Limb (tissue), 2 donors: Measurements from ENCODE around the gene LSAMP.
A peak's percentile ranks its signal among the peaks of the same experiment; 100 is the strongest.
"Not testable (repeated sequence)": the region's sequence is repeated elsewhere in the genome, so short reads cannot be mapped to it uniquely, and the experiment has no call there.

Experiments used
- DNase-seq, 2 donors: peaks; one replicate each; pipeline ENCODE4 v3.0.0-alpha.2; 2016; ENCODE audit errors: extremely low spot score in 2 of 2

LSAMP gene

GRCh38 chr3:116242825-116243224 is 202.5 kb downstream of the LSAMP start:
- DNase-seq, result no peak

- no peak for DNase-seq
Observed at GRCh38 chr3:116241677-116242076, 203.6 kb downstream of the LSAMP start.

GRCh38 chr3:116240261-116240660 is 205.0 kb downstream of the LSAMP start:
- no peak for DNase-seq

- DNase-seq, result no peak
Observed at GRCh38 chr3:116238846-116239565, 206.3 kb downstream of the LSAMP start.

GRCh38 chr3:116233711-116234357 is 211.5 kb downstream of the LSAMP start:
- no peak for DNase-seq

GRCh38 chr3:116230431-116231020 is 214.8 kb downstream of the LSAMP start:
- no peak for DNase-seq

GRCh38 chr3:116226266-116226665 is 219.0 kb downstream of the LSAMP start:
- no peak for DNase-seq

GRCh38 chr3:116216761-116217160 is 228.5 kb downstream of the LSAMP start:
- DNase-seq, result no peak

- DNase-seq, result no peak
Observed at GRCh38 chr3:116211901-116212300, 233.4 kb downstream of the LSAMP start.

GRCh38 chr3:116208830-116209229 is 236.5 kb downstream of the LSAMP start:
- DNase-seq, result not testable (repeated sequence)

GRCh38 chr3:116200956-116201690 is 244.2 kb downstream of the LSAMP start:
- no peak for DNase-seq

- no peak for DNase-seq
Observed at GRCh38 chr3:116199063-116199462, 246.2 kb downstream of the LSAMP start.

- no peak for DNase-seq
Observed at GRCh38 chr3:116198087-116198486, 247.2 kb downstream of the LSAMP start.

GRCh38 chr3:116192464-116192863 is 252.8 kb downstream of the LSAMP start:
- no peak for DNase-seq

GRCh38 chr3:116191409-116191808 is 253.9 kb downstream of the LSAMP start:
- no peak for DNase-seq

- DNase-seq, result no peak
Observed at GRCh38 chr3:116190095-116190494, 255.2 kb downstream of the LSAMP start.

GRCh38 chr3:116188231-116188785 is 257.0 kb downstream of the LSAMP start:
- DNase-seq, result no peak

- peak in 1 of 2 donors; percentile 2 for DNase-seq
Observed at GRCh38 chr3:116186049-116186448, 259.2 kb downstream of the LSAMP start.

- no peak for DNase-seq
Observed at GRCh38 chr3:116181159-116181558, 264.1 kb downstream of the LSAMP start.

GRCh38 chr3:116179091-116179490 is 266.2 kb downstream of the LSAMP start:
- peak in 1 of 2 donors; percentile 12 for DNase-seq

- DNase-seq, result no peak
Observed at GRCh38 chr3:116176974-116177555, 268.2 kb downstream of the LSAMP start.
